GM18951 (cell line): ENCODE results near the gene ZSCAN29.

Source experiments
- POLR2A ChIP-seq: IDR thresholded peaks from 4 replicates; pipeline ENCODE4 v1.6.1; 2011; ENCODE audit warnings: mild to moderate bottlenecking; ENCODE audit not compliant: insufficient read length, insufficient read depth; ENCODE audit errors: extremely low read depth
- in situ Hi-C: fragments of 300-500 bp; cut with MboI; formaldehyde crosslinking; loops from one replicate; pipeline ENCODE4 v1.12.0; 2022; ENCODE audit warnings: low sequenced_read_pairs, mixed read lengths, inconsistent platforms; ENCODE audit not compliant: unreplicated experiment

Gene ZSCAN29

DNA sequence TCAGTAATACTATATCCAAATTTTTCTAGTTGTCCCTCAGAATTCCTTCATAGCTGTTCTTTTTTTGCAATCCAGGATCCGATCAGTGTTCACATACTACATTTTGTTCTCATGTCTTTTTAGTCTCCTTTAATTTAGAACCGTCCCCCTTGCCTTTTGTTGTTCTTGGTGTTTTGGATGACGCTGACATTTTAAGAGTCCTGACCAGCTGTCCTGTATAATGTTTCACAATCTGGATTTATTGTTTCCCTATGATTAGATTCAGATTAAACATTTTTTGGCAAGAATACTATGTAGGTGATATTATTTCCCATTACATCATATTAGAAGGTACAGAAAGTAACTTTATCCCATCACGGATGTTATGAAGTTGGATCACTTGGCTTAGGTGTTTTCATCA, 11.5 kb upstream of the ZSCAN29 start:
- in situ Hi-C loops, result no loop called here

DNA sequence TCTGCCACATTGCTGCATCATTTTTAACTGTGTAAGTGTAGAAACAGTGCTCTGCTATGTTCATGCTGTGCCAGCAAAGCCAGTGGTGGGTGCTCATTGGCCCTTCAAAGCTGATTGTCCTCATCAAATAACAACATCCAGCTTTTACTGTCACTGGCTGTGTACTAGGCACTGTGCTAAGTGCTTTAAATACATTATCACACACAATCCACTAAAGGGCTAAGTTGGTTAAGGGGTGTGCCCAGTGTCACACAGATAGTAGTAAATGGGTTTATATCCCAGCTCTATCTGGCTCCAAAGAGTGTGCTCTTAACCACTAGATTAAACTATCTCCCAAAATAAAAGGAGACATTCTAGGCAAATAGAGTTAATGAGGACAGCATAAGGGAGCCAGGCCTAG, 7.8 kb upstream of the ZSCAN29 start:
- in situ Hi-C loops, result no loop called here
- no peak for TF ChIP-seq POLR2A

More for the DNA sequence above, 11.5 kb upstream of the ZSCAN29 start:
- no peak for TF ChIP-seq POLR2A

DNA sequence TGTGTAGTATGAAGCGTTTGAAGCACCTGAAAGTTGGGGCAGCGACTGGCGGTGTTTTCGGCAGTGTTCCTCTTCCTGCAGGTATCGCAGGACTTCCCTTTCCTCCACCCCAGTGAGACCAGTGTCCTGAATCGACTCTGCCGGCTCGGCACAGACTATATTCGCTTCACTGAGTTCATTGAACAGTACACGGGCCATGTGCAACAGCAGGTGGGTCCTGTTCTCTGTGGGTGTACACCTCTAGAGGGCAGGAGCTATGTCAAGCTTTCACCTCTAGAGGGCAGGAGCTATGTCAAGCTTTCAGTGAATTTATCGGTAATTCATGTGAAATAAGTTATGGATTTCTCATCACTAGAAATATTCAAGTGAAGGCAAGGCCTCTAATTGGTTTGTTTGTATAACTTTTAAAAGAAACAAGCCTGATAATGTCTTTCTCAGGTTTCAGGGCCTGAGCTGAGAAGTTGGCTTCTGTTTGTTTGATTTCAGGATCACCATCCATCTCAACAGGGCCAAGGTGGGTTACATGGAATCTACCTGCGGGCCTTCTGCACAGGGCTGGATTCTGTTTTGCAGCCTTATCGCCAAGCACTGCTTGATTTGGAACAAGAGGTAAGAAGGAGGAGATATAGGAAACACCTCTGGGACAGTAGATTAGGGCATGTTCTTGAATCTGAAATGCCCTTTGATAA, 5.3 kb upstream of the ZSCAN29 start:
- no peak for TF ChIP-seq POLR2A
- in situ Hi-C loops, result no loop called here

DNA sequence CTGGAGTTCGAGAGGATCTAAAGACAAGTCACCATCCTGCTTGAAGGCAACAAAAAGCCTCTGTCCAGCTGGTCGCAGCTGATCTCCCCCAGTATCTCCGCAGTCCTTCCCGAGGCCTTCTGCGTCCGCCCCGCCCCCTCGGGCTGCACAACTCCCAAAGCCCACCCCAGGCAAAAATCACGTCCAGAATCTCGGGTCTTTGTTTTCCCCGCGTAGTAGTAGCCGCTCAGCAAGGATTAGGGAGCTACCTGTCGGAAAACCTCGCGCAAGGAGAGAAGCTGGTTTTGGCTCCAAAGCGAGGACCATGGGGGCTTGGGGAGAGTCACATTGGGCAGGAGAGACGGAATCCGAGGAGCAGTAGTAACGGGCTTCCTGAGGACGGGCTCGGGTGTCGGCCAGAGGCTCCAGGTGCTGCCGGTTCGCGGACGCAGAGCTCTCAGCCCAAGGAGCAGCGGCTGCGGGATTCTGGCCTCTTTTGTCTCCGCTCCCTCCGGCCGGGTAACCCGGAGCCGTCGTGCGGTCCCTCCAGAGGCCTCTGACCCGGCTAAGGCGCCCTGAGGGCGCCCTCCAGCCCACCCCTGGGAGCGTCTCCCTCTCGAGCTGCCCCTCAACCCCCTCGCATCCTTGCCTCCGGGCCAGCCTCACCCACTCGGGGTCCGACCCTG, 401 bp downstream of the ZSCAN29 start:
- no peak for TF ChIP-seq POLR2A
- in situ Hi-C loops, result no loop called here

DNA sequence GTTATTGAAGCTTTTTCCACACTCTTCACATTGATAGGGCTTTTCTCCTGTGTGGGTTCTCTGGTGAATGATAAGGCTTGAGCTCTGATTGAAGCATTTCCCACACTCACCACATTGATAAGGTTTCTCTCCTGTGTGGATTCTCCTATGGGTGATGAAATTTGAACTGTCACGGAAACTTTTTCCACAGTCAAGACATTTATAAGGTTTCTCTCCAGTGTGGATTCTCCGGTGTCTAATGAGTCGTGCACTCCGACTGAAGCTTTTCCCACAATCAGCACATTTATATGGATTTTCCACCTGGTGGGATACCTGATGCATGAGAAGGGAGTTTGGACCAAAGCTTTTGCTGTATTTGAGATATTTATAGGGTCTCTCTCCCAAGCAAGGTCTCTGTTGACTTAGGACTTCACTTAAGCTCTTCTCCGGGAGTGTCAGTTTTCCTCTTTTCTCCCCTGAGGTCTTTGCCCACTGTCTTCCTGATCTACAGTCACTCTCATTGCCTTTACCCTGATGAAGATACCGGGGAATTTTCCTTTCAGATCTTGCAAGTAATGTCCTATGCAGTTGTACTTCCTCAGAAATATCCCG, 9.4 kb downstream of the ZSCAN29 start:
- no peak for TF ChIP-seq POLR2A
- in situ Hi-C loops, result no loop called here

DNA sequence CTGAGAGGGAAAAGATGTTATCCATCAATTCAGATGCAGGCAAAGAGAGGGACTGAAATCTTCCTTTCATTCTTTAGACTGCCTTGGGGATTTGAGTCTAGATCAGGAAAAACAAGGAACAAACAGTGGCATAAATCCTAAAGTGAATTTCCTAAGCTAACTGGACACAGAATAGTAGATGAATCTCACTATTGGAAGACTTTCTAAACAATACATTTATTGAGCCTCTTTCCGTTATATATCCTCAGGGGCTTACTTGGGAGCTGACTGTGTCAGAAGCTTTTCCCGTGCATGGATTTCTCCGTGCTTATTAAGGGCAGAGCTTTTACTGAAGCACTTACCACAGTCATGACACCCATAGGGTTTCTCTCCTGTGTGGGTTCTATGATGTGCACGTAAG, 10.0 kb downstream of the ZSCAN29 start:
- in situ Hi-C loops, result no loop called here
- no peak for TF ChIP-seq POLR2A

DNA sequence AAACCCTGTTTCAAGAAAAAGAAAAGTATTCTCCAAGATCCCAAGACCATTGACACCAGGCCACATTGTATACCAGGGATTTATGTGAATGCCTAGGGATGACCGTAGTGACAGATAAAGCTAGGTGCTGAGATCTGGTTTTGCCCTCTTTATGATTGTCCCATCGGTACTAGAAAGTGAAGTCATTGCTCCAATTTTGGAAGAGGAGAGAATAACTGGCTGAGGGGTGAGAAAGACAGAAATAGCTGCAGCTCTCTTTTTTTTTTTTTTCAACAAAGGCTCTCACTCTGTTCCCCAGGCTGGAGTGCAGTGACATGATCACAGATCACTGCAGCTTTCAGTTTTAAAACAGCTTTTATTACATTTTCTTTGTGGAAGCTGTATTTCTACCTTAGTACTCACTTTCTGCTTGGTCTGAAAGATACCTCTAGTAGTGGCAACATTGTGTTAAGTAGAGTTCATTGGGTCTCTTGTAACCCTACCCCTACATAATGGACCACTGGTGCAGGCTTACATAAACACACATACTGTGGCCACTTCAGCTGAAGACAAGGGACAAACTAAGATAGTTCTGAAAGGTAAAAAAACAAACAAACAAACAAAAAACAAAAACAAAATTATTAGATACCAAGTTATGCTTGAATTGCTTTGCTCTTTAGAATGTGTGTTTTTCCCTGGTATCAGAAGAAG, 18.0 kb downstream of the ZSCAN29 start:
- in situ Hi-C loops, result no loop called here
- TF ChIP-seq POLR2A, result no peak

DNA sequence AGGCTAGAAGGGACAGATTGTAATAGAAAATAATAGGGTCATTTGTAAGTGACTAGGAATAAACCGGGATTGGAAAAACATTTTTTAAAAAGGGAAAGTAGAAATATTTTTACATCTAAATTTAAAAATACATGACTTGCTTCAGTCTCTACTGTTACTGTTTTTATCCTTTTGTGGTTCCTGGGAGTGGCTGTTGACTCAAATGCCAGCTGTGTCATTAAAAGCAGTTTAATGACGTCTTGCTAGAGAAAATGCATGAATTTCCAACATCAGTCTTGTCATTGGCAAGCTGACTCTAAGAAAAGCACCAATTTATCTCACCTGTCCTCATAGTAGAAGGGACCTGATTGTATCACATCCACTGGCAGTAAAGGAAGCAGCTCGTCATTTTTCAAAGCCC, 23.7 kb downstream of the ZSCAN29 start:
- TF ChIP-seq POLR2A, result no peak
- in situ Hi-C loops, result no loop called here

DNA sequence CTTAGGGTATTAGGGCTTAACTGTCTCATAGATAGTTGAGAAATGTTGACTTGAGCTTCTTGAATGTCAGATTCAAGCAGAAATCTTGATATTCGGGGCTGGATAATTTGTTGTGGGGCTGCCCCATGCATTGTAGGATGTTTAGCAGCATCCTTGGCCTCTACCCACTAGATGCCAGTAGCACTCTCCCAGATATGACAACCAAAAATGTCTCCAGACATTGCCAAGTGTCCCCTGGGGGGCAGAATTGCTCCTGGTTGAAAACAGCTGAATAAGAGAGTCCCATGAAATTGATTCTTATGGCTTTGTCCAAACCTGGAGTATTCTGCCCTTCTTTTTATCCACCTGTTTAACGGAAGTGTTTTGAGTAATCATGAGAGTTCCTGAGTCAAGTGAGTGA, 24.5 kb downstream of the ZSCAN29 start:
- TF ChIP-seq POLR2A, result no peak
- in situ Hi-C loops, result no loop called here

DNA sequence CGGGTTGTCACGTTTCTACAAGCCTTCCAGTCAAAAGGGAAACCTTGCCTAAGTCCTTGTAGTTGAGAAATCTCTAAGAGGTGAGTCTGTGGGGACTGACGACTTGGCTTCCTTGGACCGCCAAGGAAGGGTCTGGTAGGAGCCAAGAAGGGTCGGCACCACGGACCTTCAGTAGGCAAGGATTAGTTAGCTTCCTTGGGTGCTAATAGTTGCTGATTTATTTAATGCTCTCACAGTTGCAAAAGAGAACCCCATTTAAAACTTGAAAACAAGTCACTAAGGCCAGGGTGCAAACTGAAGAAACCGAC, 40.1 kb downstream of the ZSCAN29 start:
- TF ChIP-seq POLR2A, result no peak

DNA sequence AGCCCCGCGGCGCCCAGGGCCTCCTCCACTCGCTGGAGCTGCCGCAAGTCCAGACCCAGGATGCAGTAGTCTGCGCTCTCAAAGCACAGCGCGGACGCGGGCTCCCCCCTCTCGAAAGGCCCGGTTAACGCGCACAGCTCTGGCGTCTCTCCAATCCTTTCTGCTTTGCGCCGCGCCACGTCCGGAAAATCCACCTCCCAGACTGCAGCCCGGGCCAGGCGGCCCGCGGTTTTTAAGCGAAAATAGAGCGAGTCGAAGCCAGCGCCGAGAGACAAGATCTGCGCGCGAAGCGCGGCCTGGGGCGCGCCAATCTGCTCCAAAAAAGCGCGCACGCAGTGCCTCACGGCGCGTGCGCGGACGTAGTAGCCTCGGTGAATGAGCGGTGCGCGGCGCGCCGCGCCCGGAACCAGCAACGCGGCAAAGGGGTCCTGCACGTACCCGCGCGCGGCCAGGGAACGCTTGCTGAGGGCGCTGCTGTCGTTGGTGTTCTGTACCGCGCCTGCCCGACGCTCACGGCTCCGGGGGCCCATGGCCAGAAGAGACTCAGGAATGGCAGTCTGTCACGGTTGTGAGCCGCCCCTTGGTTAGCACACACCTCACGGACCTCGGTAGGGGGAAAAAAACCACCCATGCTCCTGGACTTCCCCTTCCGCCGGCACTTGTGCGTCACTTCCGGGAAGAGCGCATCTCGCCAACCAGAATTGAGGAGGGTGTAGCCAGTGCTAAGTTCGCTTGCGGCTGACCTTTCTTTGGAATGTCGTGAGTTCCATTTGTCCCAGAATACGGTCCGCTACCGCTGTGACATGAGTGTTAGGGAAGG, 40.7 kb downstream of the ZSCAN29 start, which contains the start of gene LCMT2:
Gene LCMT2 (minus strand): TSS at position 614 of the 820 bp plus-strand sequence. CDS start 84 bp downstream, at position 530.
- in situ Hi-C loops, result no loop called here

More for the DNA sequence above, 40.1 kb downstream of the ZSCAN29 start:
- in situ Hi-C loops, result no loop called here

DNA sequence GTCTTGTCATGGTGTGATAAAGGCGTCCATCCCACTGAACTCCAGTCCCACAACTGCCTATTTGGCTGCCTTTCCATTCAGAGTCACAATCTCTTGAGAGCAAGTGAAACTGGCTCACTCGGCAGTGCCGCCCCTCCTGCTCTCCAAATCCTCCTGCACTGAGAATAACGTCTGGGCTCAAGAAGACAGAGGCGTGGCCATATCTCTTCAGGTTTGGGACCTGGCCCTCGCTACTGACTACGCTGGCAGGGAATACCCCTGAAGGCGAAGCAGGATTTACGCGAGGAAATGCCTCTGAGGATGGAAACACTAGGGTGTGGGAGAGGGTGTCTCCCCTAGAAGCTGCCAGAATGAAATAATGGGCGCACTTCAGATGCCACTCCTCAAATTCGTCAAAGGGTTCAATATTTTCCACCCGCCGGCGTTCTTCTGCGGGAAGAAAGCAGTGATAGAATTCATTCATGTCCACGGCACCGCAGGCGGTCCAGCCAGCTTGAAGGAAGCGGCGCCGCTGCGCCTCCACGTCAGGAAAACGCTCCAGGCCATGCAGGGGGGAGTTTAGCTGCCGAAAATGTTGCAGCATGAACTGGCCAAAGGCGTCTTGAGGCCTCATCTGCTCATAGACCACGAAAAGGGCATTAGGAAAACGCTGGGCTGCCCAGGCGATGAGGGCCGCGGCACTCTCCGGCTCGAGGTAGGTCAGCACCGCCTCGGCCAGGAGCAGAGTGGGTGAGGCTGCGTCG, 41.5 kb downstream of the ZSCAN29 start:
- no peak for TF ChIP-seq POLR2A
- in situ Hi-C loops, result no loop called here

More for the DNA sequence above, 40.7 kb downstream of the ZSCAN29 start, which contains the start of gene LCMT2:
- peak; percentile 93 for TF ChIP-seq POLR2A
